HepG2 (cell line): ENCODE results near the gene CAPS. TPM values are rescaled to one million over a fixed set of nuclear protein-coding genes. Genes with fewer than 3 reads are reported as not detected.

Experiments used
- ATAC-seq: fragments of 200-7000 bp; cut with Tn5 transposase; 3 replicates; pipeline ENCODE4 v1.9.1; 2020; ENCODE audit warnings: mild to moderate bottlenecking, moderate library complexity
- BruUV-seq: library from RNA; stranded (reverse); fragments of 400-500 nt; replicated peaks from 2 replicates; lab custom pipeline; 2021; lab: Mats Ljungman, UMichigan
- CTCF ChIA-PET: fragments of 300-600 bp; formaldehyde crosslinking; extraction: SDS; loops from one replicate; lab custom pipeline; 2021; ENCODE audit warnings: low total read pairs, inconsistent platforms, low intra/inter-chr PET ratio; lab: Yijun Ruan, JAX
- POLR2A ChIA-PET: fragments of 350-600 bp; sonication (Branson Sonifier 250); formaldehyde crosslinking; loops from one replicate; lab custom pipeline; 2020; ENCODE audit warnings: antibody characterized with exemption, inconsistent platforms; lab: Yijun Ruan, JAX
- DNase-seq: peaks from one replicate; pipeline ENCODE4 v3.0.0-alpha.2; 2015; ENCODE audit warnings: low spot score
- FAIRE-seq: peaks from 3 replicates; lab custom pipeline; 2011; peaks lifted over from hg19 to GRCh38; lab: Jason Lieb, UNC
- H2AFZ ChIP-seq: one replicate; pipeline ENCODE4 v1.6.1; 2011; ENCODE audit warnings: low read length, inconsistent platforms
- H3K27ac ChIP-seq: fragments of 300-600 bp; 3 replicates; pipeline ENCODE4 v1.8.0; 2011; ENCODE audit warnings: mixed run types, mild to moderate bottlenecking, mixed read lengths, low read length, inconsistent platforms; ENCODE audit not compliant: insufficient read depth; ENCODE audit errors: extremely low read length
- H3K27me3 ChIP-seq, 2 experiments: fragments of 200-600 bp in 1 of 2; 2 replicates in 1 of 2; 3 replicates in 1 of 2; pipeline versions ENCODE4 v1.6.0 to v1.8.0; 2011; ENCODE audit warnings: low read length in 2 of 2, mild to moderate bottlenecking in 2 of 2, moderate library complexity in 2 of 2, inconsistent platforms in 1 of 2; ENCODE audit not compliant: insufficient read depth in 2 of 2, control insufficient read depth in 1 of 2
- H3K36me3 ChIP-seq, 2 experiments: fragments of 200-600 bp in 1 of 2; replicated peaks in 1 of 2; 2 replicates in 1 of 2; 3 replicates in 1 of 2; pipeline versions ENCODE4 v1.5.1 to v1.8.0; 2011; ENCODE audit warnings: low read length in 2 of 2, inconsistent platforms in 1 of 2; ENCODE audit not compliant: insufficient read depth in 2 of 2, control insufficient read depth in 1 of 2
- H3K4me1 ChIP-seq: 2 replicates; pipeline ENCODE4 v1.5.1; 2012; ENCODE audit warnings: low read length, inconsistent platforms; ENCODE audit not compliant: insufficient read depth
- H3K4me2 ChIP-seq: 2 replicates; pipeline ENCODE4 v1.6.0; 2011; ENCODE audit warnings: low read depth, low read length, inconsistent platforms
- H3K4me3 ChIP-seq, 3 experiments: fragments of 200-600 bp in 1 of 3; sonication (generic), shearing (Covaris generic) in 1 of 3; replicated peaks in 1 of 3; 2 replicates each; pipeline ENCODE4 v1.5.1; 2011 to 2016; ENCODE audit warnings: low read length in 3 of 3, inconsistent platforms in 2 of 3, low read depth in 2 of 3, mild to moderate bottlenecking in 2 of 3, control low read depth in 1 of 3, mixed read lengths in 1 of 3; ENCODE audit not compliant: insufficient read depth in 1 of 3
- H3K79me2 ChIP-seq: one replicate; pipeline ENCODE4 v1.6.1; 2011; ENCODE audit warnings: low read length, inconsistent platforms; ENCODE audit not compliant: insufficient read depth
- H3K9ac ChIP-seq: 2 replicates; pipeline ENCODE4 v1.6.0; 2011; ENCODE audit warnings: mild to moderate bottlenecking, low read depth, low read length, inconsistent platforms; ENCODE audit not compliant: insufficient read depth
- H3K9me3 ChIP-seq: 2 replicates; pipeline ENCODE4 v1.5.1; 2012; ENCODE audit warnings: mild to moderate bottlenecking, low read length
- H4K20me1 ChIP-seq: 2 replicates; pipeline ENCODE4 v1.6.0; 2011; ENCODE audit warnings: inconsistent platforms, mild to moderate bottlenecking, low read length, moderate library complexity; ENCODE audit not compliant: insufficient read depth
- CEBPB ChIP-seq: IDR thresholded peaks from 2 replicates; pipeline ENCODE4 v1.6.1; 2011; ENCODE audit warnings: low read depth, low read length, improper control_type of control experiment, borderline replicate concordance
- EEA1 ChIP-seq: sonication (generic); formaldehyde crosslinking; IDR thresholded peaks from 2 replicates; pipeline ENCODE4 v1.5.1; 2020; ENCODE audit warnings: mild to moderate bottlenecking, missing genetic modification reagents, borderline replicate concordance
- FOSL2 ChIP-seq: sonication (generic); formaldehyde crosslinking; IDR thresholded peaks from 2 replicates; pipeline ENCODE4 v1.4.0; 2020; ENCODE audit warnings: missing genetic modification reagents
- MBD4 ChIP-seq: IDR thresholded peaks from 2 replicates; pipeline ENCODE4 v1.6.1; 2012; ENCODE audit warnings: low read length, inconsistent platforms, borderline replicate concordance
- NFKB2 ChIP-seq: sonication (generic); formaldehyde crosslinking; IDR thresholded peaks from 2 replicates; pipeline ENCODE4 v1.4.0; 2020; ENCODE audit warnings: missing genetic modification reagents, borderline replicate concordance
- NR2C2 ChIP-seq: sonication (generic); formaldehyde crosslinking; IDR thresholded peaks from 2 replicates; pipeline ENCODE4 v1.4.0; 2020; ENCODE audit warnings: missing genetic modification reagents, mild to moderate bottlenecking, moderate library complexity, borderline replicate concordance
- PHF21A ChIP-seq: sonication (generic); formaldehyde crosslinking; IDR thresholded peaks from 2 replicates; pipeline ENCODE4 v1.5.0; 2020; ENCODE audit warnings: mild to moderate bottlenecking, missing genetic modification reagents
- RBM22 ChIP-seq: fragments of 200-400 bp; formaldehyde crosslinking; optimal IDR thresholded peaks from 2 replicates; pipeline ENCODE3; 2017; ENCODE audit warnings: mild to moderate bottlenecking, low read length, moderate library complexity
- SAP130 ChIP-seq: IDR thresholded peaks from 2 replicates; pipeline ENCODE4 v1.6.1; 2016; ENCODE audit warnings: low read depth
- ZNF251 ChIP-seq: sonication (generic); formaldehyde crosslinking; IDR thresholded peaks from 2 replicates; pipeline ENCODE4 v1.9.0; 2021; ENCODE audit warnings: mild to moderate bottlenecking, missing genetic modification reagents
- ZNF3 ChIP-seq: IDR thresholded peaks from 2 replicates; pipeline ENCODE4 v1.7.0; 2017; ENCODE audit warnings: inconsistent platforms
- ZNF383 ChIP-seq: sonication (generic); formaldehyde crosslinking; IDR thresholded peaks from 2 replicates; pipeline ENCODE4 v1.4.0; 2020; ENCODE audit warnings: missing genetic modification reagents, mild to moderate bottlenecking, borderline replicate concordance
- ZNF709 ChIP-seq: sonication (generic); formaldehyde crosslinking; IDR thresholded peaks from 2 replicates; pipeline ENCODE4 v1.5.0; 2020; ENCODE audit warnings: mild to moderate bottlenecking, missing genetic modification reagents
- ZNF746 ChIP-seq: sonication (generic); formaldehyde crosslinking; IDR thresholded peaks from 2 replicates; pipeline ENCODE4 v1.8.0; 2022; ENCODE audit warnings: mild to moderate bottlenecking, missing genetic modification reagents
- WGBS: methylation state at CpG from one replicate; pipeline ENCODE4 v1.1.6; 2017; ENCODE audit warnings: low lambda C conversion rate; 5-methylcytosine and 5-hydroxymethylcytosine counted together
- in situ Hi-C: cut with HindIII; loops from 2 replicates; pipeline ENCODE4 v1.10.0; 2017; ENCODE audit warnings: low pct_unique_long_range_greater_than_20kb; ENCODE audit not compliant: extremely low pct_ligation_motif_present
- intact Hi-C: fragments of 100-400 bp; cut with micrococcal nuclease; formaldehyde crosslinking; loops from one replicate; pipeline ENCODE4 v1.10.0; 2022; ENCODE audit not compliant: unreplicated experiment
- polyA plus RNA-seq, 8 experiments: library from polyadenylated mRNA; depleted of rRNA in 3 of 8; stranded (reverse) in 7 of 8; unstranded in 1 of 8; fragments of >200 nt; fragmentation: Illumina TruSeq in 4 of 8; extraction: Trizol in 4 of 8; gene quantifications; 2 replicates each; pipeline versions ENCODE4 v1.2.1 to v1.2.3, GENCODE V29; 2011 to 2016; ENCODE audit warnings: low read depth in 4 of 8, missing spikeins in 1 of 8, mixed read lengths in 1 of 8; ENCODE audit not compliant: insufficient read depth in 1 of 8
- total RNA-seq, 5 experiments: library from RNA; depleted of rRNA; stranded (reverse); fragments of >200 nt; fragmentation: Illumina TruSeq; extraction: Trizol; gene quantifications; 2 replicates each; pipeline ENCODE4 v1.2.3, GENCODE V29; 2016; ENCODE audit warnings: low read depth in 1 of 5
- TF ChIP-seq, protein P1 (sequence below): sonication (generic); formaldehyde crosslinking; IDR thresholded peaks from 2 replicates; pipeline ENCODE4 v1.5.0; 2020; ENCODE audit warnings: mild to moderate bottlenecking, missing genetic modification reagents, borderline replicate concordance
- TF ChIP-seq, protein P2 (sequence below): sonication (generic); formaldehyde crosslinking; IDR thresholded peaks from 2 replicates; pipeline ENCODE4 v1.4.0; 2020; ENCODE audit warnings: missing genetic modification reagents
- TF ChIP-seq, protein P3 (sequence below): sonication (generic); formaldehyde crosslinking; IDR thresholded peaks from 2 replicates; pipeline ENCODE4 v1.8.1; 2022; ENCODE audit warnings: mild to moderate bottlenecking, missing genetic modification reagents

The CAPS gene
- total and polyA plus RNA-seq, 2 of the 13 experiments (the other 11 are each of a cell fraction or from before 2014, with no cell fraction given), result 3.1 TPM

DNA sequence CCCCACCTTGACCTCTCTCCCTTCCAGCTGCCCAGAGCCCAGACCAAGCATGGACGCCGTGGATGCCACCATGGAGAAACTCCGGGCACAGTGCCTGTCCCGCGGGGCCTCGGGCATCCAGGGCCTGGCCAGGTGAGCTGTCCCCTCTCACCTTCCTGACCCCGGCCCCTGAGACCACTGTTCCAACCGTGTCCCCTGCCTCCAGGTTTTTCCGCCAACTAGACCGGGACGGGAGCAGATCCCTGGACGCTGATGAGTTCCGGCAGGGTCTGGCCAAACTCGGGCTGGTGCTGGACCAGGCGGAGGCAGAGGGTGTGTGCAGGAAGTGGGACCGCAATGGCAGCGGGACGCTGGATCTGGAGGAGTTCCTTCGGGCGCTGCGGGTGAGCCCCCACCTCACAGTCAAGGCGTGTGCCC, 312 bp downstream of the CAPS start:
- ATAC-seq (no peak), FAIRE-seq (no peak), DNase-seq (no peak)
- Histone ChIP-seq H3K4me2 (no peak overlapping the region), H3K27ac (peak overlapping the region; percentile 32), H4K20me1 (no peaks in the 10 kb centered on the region), H3K27me3 (no peaks in the 10 kb centered on the region), H3K4me3 (no peak overlapping the region), H3K36me3 (peaks cover 19 to 29% of the 10 kb centered on the region in 2 experiments; a peak in 4 of 5 replicates), H3K9me3 (no peaks in the 10 kb centered on the region), H2AFZ (no peak overlapping the region), H3K79me2 (no peaks in the 10 kb centered on the region), H3K9ac (0 out of 2 replicates have a peak overlapping the region, but pooled peaks have one; percentile 22), H3K4me1 (peaks cover 63% of the 10 kb centered on the region)
- WGBS, result 94% methylated on average over 17 of the region's 22 CpGs
- ChIA-PET CTCF (no interaction called here), POLR2A (interaction anchor here (1.6 to 2.7 kb wide), 2 partner anchors 11 to 110 kb away, joined by 3 to 13 read pairs; partner anchors contain the start of genes NDUFA11 and VMAC)
- no TSS peak for BruUV-seq
- intact Hi-C loops, result no loop called here
- in situ Hi-C loops, result loop anchor here (5.0 kb wide), 1 partner anchor 38 kb away; no protein-coding TSS in a partner anchor
- TF ChIP-seq NR2C2 (CRISPR knock-in tag) (no peak), ZNF746 (no peak), ZNF3 (CRISPR knock-in tag) (no peak), CEBPB (no peak), ZNF709 (no peak), MBD4 (no peak), NFKB2 (CRISPR knock-in tag) (no peak), EEA1 (no peak), RBM22 (no peak), ZNF383 (CRISPR knock-in tag) (no peak), FOSL2 (no peak), PHF21A (CRISPR knock-in tag) (no peak), SAP130 (no peak), ZNF251 (CRISPR knock-in tag) (no peak)
- TF ChIP-seq, protein P1, sequence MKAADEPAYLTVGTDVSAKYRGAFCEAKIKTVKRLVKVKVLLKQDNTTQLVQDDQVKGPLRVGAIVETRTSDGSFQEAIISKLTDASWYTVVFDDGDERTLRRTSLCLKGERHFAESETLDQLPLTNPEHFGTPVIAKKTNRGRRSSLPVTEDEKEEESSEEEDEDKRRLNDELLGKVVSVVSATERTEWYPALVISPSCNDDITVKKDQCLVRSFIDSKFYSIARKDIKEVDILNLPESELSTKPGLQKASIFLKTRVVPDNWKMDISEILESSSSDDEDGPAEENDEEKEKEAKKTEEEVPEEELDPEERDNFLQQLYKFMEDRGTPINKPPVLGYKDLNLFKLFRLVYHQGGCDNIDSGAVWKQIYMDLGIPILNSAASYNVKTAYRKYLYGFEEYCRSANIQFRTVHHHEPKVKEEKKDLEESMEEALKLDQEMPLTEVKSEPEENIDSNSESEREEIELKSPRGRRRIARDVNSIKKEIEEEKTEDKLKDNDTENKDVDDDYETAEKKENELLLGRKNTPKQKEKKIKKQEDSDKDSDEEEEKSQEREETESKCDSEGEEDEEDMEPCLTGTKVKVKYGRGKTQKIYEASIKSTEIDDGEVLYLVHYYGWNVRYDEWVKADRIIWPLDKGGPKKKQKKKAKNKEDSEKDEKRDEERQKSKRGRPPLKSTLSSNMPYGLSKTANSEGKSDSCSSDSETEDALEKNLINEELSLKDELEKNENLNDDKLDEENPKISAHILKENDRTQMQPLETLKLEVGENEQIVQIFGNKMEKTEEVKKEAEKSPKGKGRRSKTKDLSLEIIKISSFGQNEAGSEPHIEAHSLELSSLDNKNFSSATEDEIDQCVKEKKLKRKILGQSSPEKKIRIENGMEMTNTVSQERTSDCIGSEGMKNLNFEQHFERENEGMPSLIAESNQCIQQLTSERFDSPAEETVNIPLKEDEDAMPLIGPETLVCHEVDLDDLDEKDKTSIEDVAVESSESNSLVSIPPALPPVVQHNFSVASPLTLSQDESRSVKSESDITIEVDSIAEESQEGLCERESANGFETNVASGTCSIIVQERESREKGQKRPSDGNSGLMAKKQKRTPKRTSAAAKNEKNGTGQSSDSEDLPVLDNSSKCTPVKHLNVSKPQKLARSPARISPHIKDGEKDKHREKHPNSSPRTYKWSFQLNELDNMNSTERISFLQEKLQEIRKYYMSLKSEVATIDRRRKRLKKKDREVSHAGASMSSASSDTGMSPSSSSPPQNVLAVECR (CRISPR knock-in tag), result 0 out of 2 replicates have a peak, but pooled peaks have one; percentile 11
- TF ChIP-seq, protein P2, sequence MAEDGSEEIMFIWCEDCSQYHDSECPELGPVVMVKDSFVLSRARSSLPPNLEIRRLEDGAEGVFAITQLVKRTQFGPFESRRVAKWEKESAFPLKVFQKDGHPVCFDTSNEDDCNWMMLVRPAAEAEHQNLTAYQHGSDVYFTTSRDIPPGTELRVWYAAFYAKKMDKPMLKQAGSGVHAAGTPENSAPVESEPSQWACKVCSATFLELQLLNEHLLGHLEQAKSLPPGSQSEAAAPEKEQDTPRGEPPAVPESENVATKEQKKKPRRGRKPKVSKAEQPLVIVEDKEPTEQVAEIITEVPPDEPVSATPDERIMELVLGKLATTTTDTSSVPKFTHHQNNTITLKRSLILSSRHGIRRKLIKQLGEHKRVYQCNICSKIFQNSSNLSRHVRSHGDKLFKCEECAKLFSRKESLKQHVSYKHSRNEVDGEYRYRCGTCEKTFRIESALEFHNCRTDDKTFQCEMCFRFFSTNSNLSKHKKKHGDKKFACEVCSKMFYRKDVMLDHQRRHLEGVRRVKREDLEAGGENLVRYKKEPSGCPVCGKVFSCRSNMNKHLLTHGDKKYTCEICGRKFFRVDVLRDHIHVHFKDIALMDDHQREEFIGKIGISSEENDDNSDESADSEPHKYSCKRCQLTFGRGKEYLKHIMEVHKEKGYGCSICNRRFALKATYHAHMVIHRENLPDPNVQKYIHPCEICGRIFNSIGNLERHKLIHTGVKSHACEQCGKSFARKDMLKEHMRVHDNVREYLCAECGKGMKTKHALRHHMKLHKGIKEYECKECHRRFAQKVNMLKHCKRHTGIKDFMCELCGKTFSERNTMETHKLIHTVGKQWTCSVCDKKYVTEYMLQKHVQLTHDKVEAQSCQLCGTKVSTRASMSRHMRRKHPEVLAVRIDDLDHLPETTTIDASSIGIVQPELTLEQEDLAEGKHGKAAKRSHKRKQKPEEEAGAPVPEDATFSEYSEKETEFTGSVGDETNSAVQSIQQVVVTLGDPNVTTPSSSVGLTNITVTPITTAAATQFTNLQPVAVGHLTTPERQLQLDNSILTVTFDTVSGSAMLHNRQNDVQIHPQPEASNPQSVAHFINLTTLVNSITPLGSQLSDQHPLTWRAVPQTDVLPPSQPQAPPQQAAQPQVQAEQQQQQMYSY (CRISPR knock-in tag), result no peak
- TF ChIP-seq, protein P3, sequence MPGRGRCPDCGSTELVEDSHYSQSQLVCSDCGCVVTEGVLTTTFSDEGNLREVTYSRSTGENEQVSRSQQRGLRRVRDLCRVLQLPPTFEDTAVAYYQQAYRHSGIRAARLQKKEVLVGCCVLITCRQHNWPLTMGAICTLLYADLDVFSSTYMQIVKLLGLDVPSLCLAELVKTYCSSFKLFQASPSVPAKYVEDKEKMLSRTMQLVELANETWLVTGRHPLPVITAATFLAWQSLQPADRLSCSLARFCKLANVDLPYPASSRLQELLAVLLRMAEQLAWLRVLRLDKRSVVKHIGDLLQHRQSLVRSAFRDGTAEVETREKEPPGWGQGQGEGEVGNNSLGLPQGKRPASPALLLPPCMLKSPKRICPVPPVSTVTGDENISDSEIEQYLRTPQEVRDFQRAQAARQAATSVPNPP (CRISPR knock-in tag), result no peak
